Vagina (tissue), 2 donors: ENCODE measurements around the gene COPS2. TPM values are rescaled to one million over a fixed set of nuclear protein-coding genes. Genes with fewer than 3 reads are reported as not detected.
"Not testable (repeated sequence)": the region's sequence is repeated elsewhere in the genome, so short reads cannot be mapped to it uniquely, and the experiment has no call there.

ENCODE experiments used
- DNase-seq, 2 donors: peaks; one replicate each; pipeline ENCODE4 v3.0.0-alpha.2; 2017; ENCODE audit errors: extremely low spot score in 2 of 2
- H3K27ac ChIP-seq: fragments of 200-600 bp; sonication (generic); one replicate; pipeline ENCODE4 v1.5.1; 2019
- H3K27me3 ChIP-seq: fragments of 200-600 bp; sonication (generic); one replicate; pipeline ENCODE4 v1.5.1; 2019
- H3K36me3 ChIP-seq, 2 donors: fragments of 200-600 bp; sonication (generic); one replicate each; pipeline ENCODE4 v1.5.1; 2017 to 2019
- H3K4me1 ChIP-seq: fragments of 200-600 bp; sonication (generic); one replicate; pipeline ENCODE4 v1.5.1; 2019
- H3K4me3 ChIP-seq, 2 donors: fragments of 200-600 bp; sonication (generic); 1 replicate in 1 of 2; 2 replicates in 1 of 2; pipeline ENCODE4 v1.5.1; 2016 to 2019
- H3K9me3 ChIP-seq: fragments of 200-600 bp; sonication (generic); one replicate; pipeline ENCODE4 v1.5.1; 2019
- POLR2A ChIP-seq, 2 donors: fragments of 450-650 bp; IDR thresholded peaks; one replicate each; pipeline ENCODE4 v1.6.1; 2017; ENCODE audit warnings: antibody characterized with exemption in 2 of 2, mild to moderate bottlenecking in 2 of 2, moderate library complexity in 2 of 2
- POLR2AphosphoS5 ChIP-seq, 2 donors: sonication (generic); formaldehyde crosslinking; IDR thresholded peaks; one replicate each; pipeline ENCODE4 v1.9.0; 2017; ENCODE audit warnings: antibody characterized with exemption in 2 of 2, mild to moderate bottlenecking in 2 of 2, low read depth in 1 of 2; ENCODE audit not compliant: insufficient read depth in 1 of 2
- intact Hi-C: fragments of 100-400 bp; cut with DNase I; formaldehyde crosslinking; loops from one replicate; pipeline ENCODE4 v1.15.1; 2023
- total RNA-seq: library from RNA; depleted of rRNA; stranded (reverse); fragments of >200 nt; gene quantifications from one replicate; pipeline ENCODE4 v1.2.3, GENCODE V29; 2016
- TF ChIP-seq, protein P1 (sequence below), 3 experiments: fragments of 450-650 bp in 2 of 3; fragments of 200-600 bp in 1 of 3; sonication (generic) in 1 of 3; IDR thresholded peaks; one replicate each; pipeline ENCODE4 v1.5.1; 2017 to 2019; ENCODE audit warnings: antibody characterized with exemption in 3 of 3, mild to moderate bottlenecking in 2 of 3, moderate library complexity in 2 of 3

Gene COPS2
- total RNA-seq, 1 donor from 2014 or later = 45.2 TPM

DNA sequence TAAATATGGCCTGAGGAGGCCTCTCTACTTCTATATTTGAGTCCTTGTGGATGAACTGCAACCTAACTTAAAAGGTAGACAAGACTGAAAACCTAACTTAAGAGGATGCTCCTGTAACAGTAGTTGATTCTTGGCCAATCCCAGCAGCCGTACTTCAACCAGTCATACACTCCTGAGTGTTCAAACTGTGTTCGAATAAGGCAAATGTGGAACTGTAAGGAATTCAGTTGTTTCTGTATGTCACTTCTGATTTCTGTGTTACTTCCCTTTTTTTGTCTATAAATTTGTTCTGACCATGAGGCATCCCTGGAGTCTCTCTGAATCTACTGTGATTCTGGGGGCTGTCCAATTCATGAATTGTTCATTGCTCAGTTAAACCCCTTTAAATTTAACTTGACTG, 35.2 kb upstream of the COPS2 start:
- Histone ChIP-seq H3K36me3 (no peaks in the 10 kb centered on the region), H3K9me3 (no peaks in the 10 kb centered on the region), H3K4me1 (peaks cover 9% of the 10 kb centered on the region), H3K27me3 (no peaks in the 10 kb centered on the region), H3K27ac (no peak overlapping the region), H3K4me3 (no peak overlapping the region)
- DNase-seq = no peak
- TF ChIP-seq POLR2AphosphoS5 (IDR thresholded peaks at IDR 0.05; ENCODE audit: insufficient read depth in 1 of 2, low read depth in 1 of 2) (no peak), POLR2A (IDR thresholded peaks at IDR 0.05) (no peak)
- TF ChIP-seq, protein P1, sequence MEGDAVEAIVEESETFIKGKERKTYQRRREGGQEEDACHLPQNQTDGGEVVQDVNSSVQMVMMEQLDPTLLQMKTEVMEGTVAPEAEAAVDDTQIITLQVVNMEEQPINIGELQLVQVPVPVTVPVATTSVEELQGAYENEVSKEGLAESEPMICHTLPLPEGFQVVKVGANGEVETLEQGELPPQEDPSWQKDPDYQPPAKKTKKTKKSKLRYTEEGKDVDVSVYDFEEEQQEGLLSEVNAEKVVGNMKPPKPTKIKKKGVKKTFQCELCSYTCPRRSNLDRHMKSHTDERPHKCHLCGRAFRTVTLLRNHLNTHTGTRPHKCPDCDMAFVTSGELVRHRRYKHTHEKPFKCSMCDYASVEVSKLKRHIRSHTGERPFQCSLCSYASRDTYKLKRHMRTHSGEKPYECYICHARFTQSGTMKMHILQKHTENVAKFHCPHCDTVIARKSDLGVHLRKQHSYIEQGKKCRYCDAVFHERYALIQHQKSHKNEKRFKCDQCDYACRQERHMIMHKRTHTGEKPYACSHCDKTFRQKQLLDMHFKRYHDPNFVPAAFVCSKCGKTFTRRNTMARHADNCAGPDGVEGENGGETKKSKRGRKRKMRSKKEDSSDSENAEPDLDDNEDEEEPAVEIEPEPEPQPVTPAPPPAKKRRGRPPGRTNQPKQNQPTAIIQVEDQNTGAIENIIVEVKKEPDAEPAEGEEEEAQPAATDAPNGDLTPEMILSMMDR (IDR thresholded peaks at IDR 0.05) = no peak
- intact Hi-C loops = no loop called here

DNA sequence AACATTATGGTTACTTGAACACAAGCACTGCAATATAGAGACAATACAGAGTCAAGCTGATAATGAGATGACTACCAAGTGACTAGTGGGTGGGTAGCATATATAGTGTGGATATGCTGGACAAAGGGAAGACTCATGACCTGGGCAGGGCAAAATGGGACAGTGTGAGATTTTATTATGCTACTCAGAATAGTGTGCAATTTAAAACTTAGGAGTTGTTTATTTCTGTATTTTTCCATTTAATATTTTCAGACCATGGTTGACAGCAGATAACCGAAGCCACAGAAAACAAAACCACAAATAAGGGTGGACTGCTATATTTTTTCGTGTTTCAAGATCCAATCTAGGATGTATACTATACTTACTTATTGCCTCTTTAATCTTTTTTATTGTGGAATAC, 34.2 kb upstream of the COPS2 start:
- peaks cover 9% of the 10 kb centered on the region for H3K4me1 ChIP-seq
- H3K4me3 ChIP-seq = no peak overlapping the region
- no peaks in the 10 kb centered on the region for H3K27me3 ChIP-seq
- no peak overlapping the region for H3K27ac ChIP-seq
- no peak for DNase-seq
- TF ChIP-seq POLR2AphosphoS5 (IDR thresholded peaks at IDR 0.05; ENCODE audit: insufficient read depth in 1 of 2, low read depth in 1 of 2) (no peak), POLR2A (IDR thresholded peaks at IDR 0.05) (no peak)
- TF ChIP-seq, protein P1 (IDR thresholded peaks at IDR 0.05) = no peak
- H3K36me3 ChIP-seq = no peaks in the 10 kb centered on the region
- intact Hi-C loops = no loop called here
- no peaks in the 10 kb centered on the region for H3K9me3 ChIP-seq

DNA sequence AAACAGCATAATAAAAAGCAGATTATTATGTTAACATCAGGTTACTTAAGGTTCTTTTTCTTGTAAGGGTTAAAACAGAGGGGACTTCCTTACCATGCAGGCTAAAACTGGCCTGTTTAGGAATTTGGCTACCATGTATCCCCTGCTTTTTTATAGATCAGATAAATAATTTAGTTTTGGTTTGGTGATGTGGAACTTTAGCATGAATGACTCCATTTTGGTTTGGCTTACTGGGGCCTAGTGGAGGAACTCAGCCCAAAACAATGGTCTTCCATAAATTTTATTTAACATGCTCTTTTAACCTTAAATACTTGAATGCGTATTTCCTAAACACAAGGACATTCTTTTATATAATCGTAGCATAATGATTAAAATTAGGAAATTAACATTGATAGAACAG, 33.5 kb upstream of the COPS2 start:
- Histone ChIP-seq H3K27me3 (no peaks in the 10 kb centered on the region), H3K36me3 (no peaks in the 10 kb centered on the region), H3K4me1 (peaks cover 9% of the 10 kb centered on the region), H3K9me3 (no peaks in the 10 kb centered on the region), H3K27ac (no peak overlapping the region), H3K4me3 (no peak overlapping the region)
- TF ChIP-seq, protein P1 (IDR thresholded peaks at IDR 0.05) = no peak
- TF ChIP-seq POLR2AphosphoS5 (IDR thresholded peaks at IDR 0.05; ENCODE audit: insufficient read depth in 1 of 2, low read depth in 1 of 2) = no peak
- no peak for TF ChIP-seq POLR2A (IDR thresholded peaks at IDR 0.05)
- no peak for DNase-seq
- intact Hi-C loops = no loop called here

DNA sequence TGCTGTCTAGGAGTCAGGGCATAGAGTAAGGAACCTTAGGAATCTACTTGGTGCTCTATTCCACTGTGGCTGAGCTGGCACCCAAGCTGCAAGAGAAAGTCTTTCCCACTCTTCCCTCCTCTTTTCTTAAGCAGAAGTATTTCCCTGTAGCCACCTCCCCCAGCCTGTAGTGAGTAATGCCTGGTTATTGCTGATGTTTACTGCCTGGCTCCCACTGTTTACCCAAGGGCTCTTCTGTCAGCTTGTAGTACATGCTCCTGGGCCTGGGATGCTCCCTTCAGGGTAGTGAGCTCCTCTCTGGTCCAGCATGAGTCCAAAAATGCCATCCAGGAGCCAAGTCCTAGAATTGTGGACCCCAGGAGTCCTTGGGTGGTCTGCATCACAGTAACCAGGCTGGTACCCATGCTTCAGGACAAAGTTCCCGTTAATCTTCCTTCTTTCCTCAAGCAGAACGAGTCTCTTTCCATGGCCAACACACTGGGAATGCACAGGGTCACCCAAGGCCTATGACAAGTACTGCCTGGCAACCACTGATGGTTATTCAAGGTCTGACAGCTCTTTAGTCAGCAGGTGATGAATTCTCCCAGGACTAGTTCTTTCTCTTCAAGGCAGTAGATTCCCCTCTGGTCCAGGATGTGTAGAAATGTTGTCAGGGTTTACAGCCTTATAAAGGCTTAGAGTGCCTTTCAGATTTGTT, 32.3 kb upstream of the COPS2 start:
- no peaks in the 10 kb centered on the region for H3K27me3 ChIP-seq
- no peak overlapping the region for H3K27ac ChIP-seq
- H3K9me3 ChIP-seq = no peaks in the 10 kb centered on the region
- TF ChIP-seq, protein P1 (IDR thresholded peaks at IDR 0.05) = no peak
- TF ChIP-seq POLR2A (IDR thresholded peaks at IDR 0.05) (no peak), POLR2AphosphoS5 (IDR thresholded peaks at IDR 0.05; ENCODE audit: insufficient read depth in 1 of 2, low read depth in 1 of 2) (no peak)
- no peaks in the 10 kb centered on the region for H3K36me3 ChIP-seq
- H3K4me3 ChIP-seq = no peak overlapping the region
- intact Hi-C loops = no loop called here
- H3K4me1 ChIP-seq = peaks cover 9% of the 10 kb centered on the region
- DNase-seq = no peak

DNA sequence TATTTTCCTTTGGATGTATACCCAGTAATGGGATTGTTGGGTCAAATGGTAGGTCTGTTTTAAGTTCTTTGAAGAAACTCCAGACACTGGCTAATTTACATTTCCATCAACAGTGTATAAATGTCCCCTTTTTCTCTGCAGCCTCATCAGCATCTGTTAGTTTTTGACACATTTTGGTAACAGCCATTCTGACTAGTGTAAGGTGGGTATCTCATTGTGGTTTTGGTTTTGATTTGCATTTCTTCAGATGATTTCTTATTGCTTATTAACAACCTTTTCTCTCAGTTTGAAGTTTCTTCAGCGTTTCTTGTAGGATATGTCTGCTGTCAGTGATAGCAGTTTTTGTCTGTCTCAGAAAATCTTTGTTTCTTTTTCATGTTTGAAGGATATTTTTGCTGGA, 30.1 kb upstream of the COPS2 start:
- TF ChIP-seq POLR2A (IDR thresholded peaks at IDR 0.05) = no peak
- TF ChIP-seq, protein P1 (IDR thresholded peaks at IDR 0.05) = no peak
- TF ChIP-seq POLR2AphosphoS5 (IDR thresholded peaks at IDR 0.05; ENCODE audit: insufficient read depth in 1 of 2, low read depth in 1 of 2) = no peak
- no peak overlapping the region for H3K4me3 ChIP-seq
- no peaks in the 10 kb centered on the region for H3K9me3 ChIP-seq
- H3K27ac ChIP-seq = no peak overlapping the region
- no peaks in the 10 kb centered on the region for H3K36me3 ChIP-seq
- no peak for DNase-seq
- H3K27me3 ChIP-seq = no peaks in the 10 kb centered on the region
- intact Hi-C loops = no loop called here
- H3K4me1 ChIP-seq = peaks cover 9% of the 10 kb centered on the region

DNA sequence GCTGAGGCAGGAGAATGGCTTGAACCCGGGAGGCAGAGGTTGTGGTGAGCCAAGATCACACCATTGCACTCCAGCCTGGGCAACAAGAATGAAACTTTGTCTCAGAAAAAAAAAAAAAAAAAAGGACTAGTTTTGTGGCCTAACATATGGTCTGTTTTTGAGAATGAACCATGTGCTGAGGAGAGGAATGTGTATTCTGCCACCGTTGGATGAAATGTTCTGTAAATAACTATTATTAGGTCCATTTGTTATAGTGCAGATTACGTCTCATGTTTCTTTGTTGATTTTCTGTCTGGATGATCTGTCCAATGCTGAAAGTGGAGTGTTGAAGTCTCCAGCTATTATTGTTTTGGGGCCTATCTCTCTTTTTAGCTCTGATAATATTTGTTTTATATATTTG, 28.3 kb upstream of the COPS2 start:
- H3K9me3 ChIP-seq, H3K4me3 ChIP-seq, intact Hi-C loops: not testable (repeated sequence)

More for the DNA sequence above, 28.3 kb upstream of the COPS2 start:
- DNase-seq, H3K27me3 ChIP-seq, H3K36me3 ChIP-seq, H3K27ac ChIP-seq, H3K4me1 ChIP-seq: not testable (repeated sequence)
